Astrocyte (in vitro differentiated cells and primary cell): ENCODE measurements around the gene ZNF558. TPM values are rescaled to one million over a fixed set of nuclear protein-coding genes. Genes with fewer than 3 reads are reported as not detected.
"Not testable (repeated sequence)": the region's sequence is repeated elsewhere in the genome, so short reads cannot be mapped to it uniquely, and the experiment has no call there.

Experiments used
- DNase-seq: peaks from one replicate; pipeline ENCODE4 v3.0.0-alpha.2; 2010; ENCODE audit warnings: low read depth
- FAIRE-seq: peaks from 2 replicates; lab custom pipeline; 2011; peaks lifted over from hg19 to GRCh38; lab: Jason Lieb, UNC
- H2AFZ ChIP-seq: 2 replicates; pipeline ENCODE4 v1.6.0; 2012; ENCODE audit warnings: low read depth, low read length, inconsistent platforms
- H3K27ac ChIP-seq: 2 replicates; pipeline ENCODE4 v1.5.1; 2011; ENCODE audit warnings: low read depth, low read length, inconsistent platforms
- H3K27me3 ChIP-seq: 2 replicates; pipeline ENCODE4 v1.6.0; 2011; ENCODE audit warnings: low read length, inconsistent platforms; ENCODE audit not compliant: insufficient read depth
- H3K36me3 ChIP-seq: 2 replicates; pipeline ENCODE4 v1.5.1; 2011; ENCODE audit warnings: low read length, inconsistent platforms; ENCODE audit not compliant: insufficient read depth
- H3K4me1 ChIP-seq: 2 replicates; pipeline ENCODE4 v1.5.1; 2011; ENCODE audit warnings: low read length, inconsistent platforms; ENCODE audit not compliant: insufficient read depth
- H3K4me2 ChIP-seq: 2 replicates; pipeline ENCODE4 v1.6.0; 2012; ENCODE audit warnings: low read length, inconsistent platforms
- H3K4me3 ChIP-seq: 2 replicates; pipeline ENCODE4 v1.5.1; 2011; ENCODE audit warnings: low read depth, mild to moderate bottlenecking, low read length, inconsistent platforms; ENCODE audit not compliant: insufficient read depth
- H3K79me2 ChIP-seq: 2 replicates; pipeline ENCODE4 v1.6.0; 2012; ENCODE audit warnings: mild to moderate bottlenecking, low read length, inconsistent platforms; ENCODE audit not compliant: insufficient read depth
- H3K9ac ChIP-seq: 2 replicates; pipeline ENCODE4 v1.6.0; 2012; ENCODE audit warnings: mild to moderate bottlenecking, low read length, inconsistent platforms
- H3K9me3 ChIP-seq: 2 replicates; pipeline ENCODE4 v1.5.1; 2012; ENCODE audit warnings: low read depth, mild to moderate bottlenecking, low read length, inconsistent platforms; ENCODE audit not compliant: insufficient read depth
- H4K20me1 ChIP-seq: 2 replicates; pipeline ENCODE4 v1.6.0; 2012; ENCODE audit warnings: low read length, inconsistent platforms; ENCODE audit not compliant: insufficient read depth
- H3K27ac Mint-ChIP-seq: one replicate; pipeline ENCODE4 v1.8.0; 2021; ENCODE audit warnings: mild to moderate bottlenecking, mixed read lengths; ENCODE audit not compliant: unreplicated experiment
- H3K27me3 Mint-ChIP-seq: one replicate; pipeline ENCODE4 v1.8.0; 2021; ENCODE audit warnings: low read depth, mixed read lengths; ENCODE audit not compliant: unreplicated experiment
- H3K36me3 Mint-ChIP-seq: one replicate; pipeline ENCODE4 v1.8.0; 2021; ENCODE audit warnings: low read depth, mixed read lengths; ENCODE audit not compliant: unreplicated experiment
- H3K4me1 Mint-ChIP-seq: one replicate; pipeline ENCODE4 v1.8.0; 2021; ENCODE audit warnings: low read depth, mixed read lengths; ENCODE audit not compliant: unreplicated experiment
- H3K4me3 Mint-ChIP-seq: one replicate; pipeline ENCODE4 v1.8.0; 2021; ENCODE audit warnings: mild to moderate bottlenecking, moderate library complexity, mixed read lengths; ENCODE audit not compliant: unreplicated experiment
- H3K9me3 Mint-ChIP-seq: one replicate; pipeline ENCODE4 v1.8.0; 2021; ENCODE audit warnings: mild to moderate bottlenecking, mixed read lengths; ENCODE audit not compliant: unreplicated experiment
- CTCF ChIP-seq: IDR thresholded peaks from 2 replicates; pipeline ENCODE4 v1.5.1; 2011; ENCODE audit warnings: low read depth, mild to moderate bottlenecking, inconsistent platforms, low read length, moderate library complexity; ENCODE audit not compliant: insufficient read depth
- EZH2 ChIP-seq: IDR thresholded peaks from 2 replicates; pipeline ENCODE4 v1.6.1; 2012; ENCODE audit warnings: mild to moderate bottlenecking, low read length, inconsistent platforms; ENCODE audit not compliant: insufficient read depth
- total RNA-seq: library from RNA; stranded (reverse); gene quantifications from 2 replicates; pipeline ENCODE4 v1.2.1, GENCODE V29; 2021

The ZNF558 gene
- total RNA-seq, 1 donor from 2014 or later, result not detected

- H3K27ac Mint-ChIP-seq, result no peak overlapping the region
- H2AFZ ChIP-seq, result no peak overlapping the region
- H3K4me3 ChIP-seq, result no peak overlapping the region
- no peaks in the 10 kb centered on the region for H3K36me3 ChIP-seq
- H3K36me3 Mint-ChIP-seq, result no peaks in the 10 kb centered on the region
- no peak for TF ChIP-seq CTCF
- TF ChIP-seq EZH2, result no peak
- H3K9me3 Mint-ChIP-seq, result peaks cover 8% of the 10 kb centered on the region
- no peaks in the 10 kb centered on the region for H3K27me3 Mint-ChIP-seq
- H3K9me3 ChIP-seq, result peaks cover 6% of the 10 kb centered on the region
- no peak overlapping the region for H3K9ac ChIP-seq
- no peak overlapping the region for H3K4me2 ChIP-seq
- H3K4me1 Mint-ChIP-seq, result no peaks in the 10 kb centered on the region
- FAIRE-seq (no peak), DNase-seq (no peak)
- H3K4me1 ChIP-seq, result no peaks in the 10 kb centered on the region
- H3K4me3 Mint-ChIP-seq, result no peak overlapping the region
- no peak overlapping the region for H3K27ac ChIP-seq
- no peaks in the 10 kb centered on the region for H4K20me1 ChIP-seq
- H3K27me3 ChIP-seq, result no peaks in the 10 kb centered on the region
- no peaks in the 10 kb centered on the region for H3K79me2 ChIP-seq
Measured at GRCh38 chr19:8794823-8795222, 37.3 kb downstream of the ZNF558 start.

- not testable (repeated sequence) for H3K4me1 ChIP-seq, H3K4me3 ChIP-seq, H3K36me3 Mint-ChIP-seq, FAIRE-seq, H3K4me1 Mint-ChIP-seq, H3K9ac ChIP-seq, H3K27ac Mint-ChIP-seq, H3K9me3 Mint-ChIP-seq, H3K4me3 Mint-ChIP-seq, H4K20me1 ChIP-seq, H3K27me3 Mint-ChIP-seq, H3K36me3 ChIP-seq, H3K9me3 ChIP-seq, H3K4me2 ChIP-seq, H3K79me2 ChIP-seq, H2AFZ ChIP-seq, H3K27ac ChIP-seq, H3K27me3 ChIP-seq, DNase-seq
Measured at GRCh38 chr19:8773587-8773986, 58.5 kb downstream of the ZNF558 start.

GRCh38 chr19:8769265-8769664, 62.8 kb downstream of the ZNF558 start:
- H3K79me2 ChIP-seq, H3K4me3 ChIP-seq, H3K27ac ChIP-seq, H3K9me3 ChIP-seq, FAIRE-seq, H3K36me3 ChIP-seq, H3K4me1 ChIP-seq, H3K27me3 ChIP-seq, H3K4me1 Mint-ChIP-seq, H2AFZ ChIP-seq, H3K36me3 Mint-ChIP-seq, H3K27me3 Mint-ChIP-seq, H3K27ac Mint-ChIP-seq, H3K9me3 Mint-ChIP-seq, H3K4me2 ChIP-seq, H3K9ac ChIP-seq, H3K4me3 Mint-ChIP-seq, DNase-seq, H4K20me1 ChIP-seq: not testable (repeated sequence)

- H3K4me3 Mint-ChIP-seq, H3K4me1 Mint-ChIP-seq, H3K4me3 ChIP-seq, H3K4me2 ChIP-seq, H3K36me3 ChIP-seq, H3K9ac ChIP-seq, FAIRE-seq, H3K27me3 ChIP-seq, H3K4me1 ChIP-seq, H3K36me3 Mint-ChIP-seq, H3K9me3 ChIP-seq, H3K27ac Mint-ChIP-seq, H3K27ac ChIP-seq, H3K9me3 Mint-ChIP-seq, H4K20me1 ChIP-seq, H3K27me3 Mint-ChIP-seq, DNase-seq, H2AFZ ChIP-seq, H3K79me2 ChIP-seq: not testable (repeated sequence)
Measured at GRCh38 chr19:8767257-8767656, 64.8 kb downstream of the ZNF558 start.

Other genes starting within 250 kb of the ZNF558 start
- 34.0 and 35.1 TPM in 2 replicates for gene ADAMTS10, start 221.6 kb downstream of the ZNF558 start, total RNA-seq
- not detected in 2 replicates for gene NFILZ, start 201.7 kb downstream of the ZNF558 start, total RNA-seq
- not detected in 2 replicates for gene ACTL9, start 133.5 kb downstream of the ZNF558 start, total RNA-seq
- gene OR2Z1, start 110.7 kb downstream of the ZNF558 start, total RNA-seq, result not detected in 2 replicates
- gene MBD3L1, start 73 bp upstream of the ZNF558 start, total RNA-seq, result not detected in 2 replicates
- not detected in 2 replicates for gene MUC16, start 178.1 kb upstream of the ZNF558 start, total RNA-seq